ENCODE measurements around the gene AK5.

The AK5 gene

DNA sequence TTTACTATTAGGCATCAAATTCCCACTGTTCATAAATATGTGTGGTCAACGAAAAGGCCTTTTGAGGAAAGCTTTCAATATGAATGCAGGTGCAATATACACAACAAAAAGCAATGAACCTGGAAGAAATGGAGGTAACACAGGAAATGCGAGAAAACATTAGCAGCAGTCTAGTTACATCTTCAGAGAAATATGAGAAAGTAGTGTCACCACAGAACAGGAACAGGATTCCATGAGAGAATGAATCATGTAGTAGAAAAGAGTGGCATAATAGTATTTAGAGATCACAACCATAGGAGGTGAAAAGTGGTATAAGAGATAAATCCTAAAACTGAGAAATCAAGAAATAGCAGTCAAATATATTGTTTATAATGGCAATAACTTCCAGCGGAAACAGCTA is 103.7 kb downstream of the AK5 start:
- H3K27ac ChIP-seq (ENCODE audit: low read depth, low read length): no peak overlapping the region
- H3F3A ChIP-seq (ENCODE audit: insufficient read depth): no peaks in the 10 kb centered on the region
- H2AFZ ChIP-seq (ENCODE audit: low read depth, low read length, severe bottlenecking): no peak overlapping the region
- no peaks in the 10 kb centered on the region for H3K9me2 ChIP-seq (replicated peaks; ENCODE audit: insufficient read depth, low read length)
- no peak overlapping the region for H3K4me2 ChIP-seq (ENCODE audit: low read depth, low read length, poor library complexity, severe bottlenecking)
- no peaks in the 10 kb centered on the region for H3K9me3 ChIP-seq (ENCODE audit: insufficient read depth, low read length)
- no peak overlapping the region for H3K4me3 ChIP-seq (ENCODE audit: insufficient read depth, low read length, poor library complexity, severe bottlenecking)
- no peaks in the 10 kb centered on the region for H3K27me3 ChIP-seq (ENCODE audit: low read length)
- no peaks in the 10 kb centered on the region for H3K36me3 ChIP-seq (ENCODE audit: low read length)
- TF ChIP-seq CTCF (IDR thresholded peaks at IDR 0.05; ENCODE audit: insufficient read depth, low read length, poor library complexity, severe bottlenecking): no peak
- no peak for TF ChIP-seq EZH2phosphoT487 (conservative IDR thresholded peaks at IDR 0.05; ENCODE audit: low read length)
- H3K9ac ChIP-seq (ENCODE audit: low read length): no peak overlapping the region
- no peaks in the 10 kb centered on the region for H4K20me1 ChIP-seq (ENCODE audit: low read depth, low read length)
- no peaks in the 10 kb centered on the region for H3K79me2 ChIP-seq (ENCODE audit: insufficient read depth, low read length)

- H3K27me3 ChIP-seq (ENCODE audit: low read length): no peaks in the 10 kb centered on the region
- H3K9me3 ChIP-seq (ENCODE audit: insufficient read depth, low read length): no peaks in the 10 kb centered on the region
- H4K20me1 ChIP-seq (ENCODE audit: low read depth, low read length): no peaks in the 10 kb centered on the region
- H3K9ac ChIP-seq (ENCODE audit: low read length): no peak overlapping the region
- no peak for TF ChIP-seq EZH2phosphoT487 (conservative IDR thresholded peaks at IDR 0.05; ENCODE audit: low read length)
- no peak for TF ChIP-seq CTCF (IDR thresholded peaks at IDR 0.05; ENCODE audit: insufficient read depth, low read length, poor library complexity, severe bottlenecking)
- no peak overlapping the region for H3K4me2 ChIP-seq (ENCODE audit: low read depth, low read length, poor library complexity, severe bottlenecking)
- no peak overlapping the region for H2AFZ ChIP-seq (ENCODE audit: low read depth, low read length, severe bottlenecking)
- H3K4me3 ChIP-seq (ENCODE audit: insufficient read depth, low read length, poor library complexity, severe bottlenecking): no peak overlapping the region
- H3K27ac ChIP-seq (ENCODE audit: low read depth, low read length): no peak overlapping the region
- H3K9me2 ChIP-seq (replicated peaks; ENCODE audit: insufficient read depth, low read length): no peaks in the 10 kb centered on the region
- no peaks in the 10 kb centered on the region for H3F3A ChIP-seq (ENCODE audit: insufficient read depth)
- no peaks in the 10 kb centered on the region for H3K36me3 ChIP-seq (ENCODE audit: low read length)
- H3K79me2 ChIP-seq (ENCODE audit: insufficient read depth, low read length): no peaks in the 10 kb centered on the region
Observed at GRCh38 chr1:77386276-77386675, 104.5 kb downstream of the AK5 start.

DNA sequence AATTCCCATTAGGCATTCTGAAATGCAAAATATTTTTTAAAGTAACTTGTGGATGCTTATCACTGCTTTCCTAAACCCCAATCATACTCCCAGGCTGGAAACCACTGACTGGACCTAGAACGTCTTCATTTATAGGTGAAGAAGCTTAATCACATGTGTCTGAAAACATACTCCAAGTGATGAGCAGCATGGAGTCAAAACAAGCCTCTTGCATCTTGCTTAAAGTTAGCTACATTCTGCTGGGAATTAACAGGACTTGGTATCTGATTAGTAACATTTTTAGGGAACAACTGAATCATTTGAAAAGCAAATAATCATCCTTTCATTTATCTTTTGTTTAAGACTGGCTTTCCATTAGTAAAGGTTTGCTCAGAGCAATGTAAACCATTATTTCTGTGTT is 105.7 kb downstream of the AK5 start:
- Histone ChIP-seq H3K9me2 (replicated peaks; ENCODE audit: insufficient read depth, low read length) (no peaks in the 10 kb centered on the region), H3K36me3 (ENCODE audit: low read length) (no peaks in the 10 kb centered on the region), H3K79me2 (ENCODE audit: insufficient read depth, low read length) (no peaks in the 10 kb centered on the region), H3K4me3 (ENCODE audit: insufficient read depth, low read length, poor library complexity, severe bottlenecking) (no peak overlapping the region), H3K9me3 (ENCODE audit: insufficient read depth, low read length) (no peaks in the 10 kb centered on the region), H3K4me2 (ENCODE audit: low read depth, low read length, poor library complexity, severe bottlenecking) (no peak overlapping the region), H3K27me3 (ENCODE audit: low read length) (no peaks in the 10 kb centered on the region), H3K27ac (ENCODE audit: low read depth, low read length) (no peak overlapping the region), H4K20me1 (ENCODE audit: low read depth, low read length) (no peaks in the 10 kb centered on the region), H3K9ac (ENCODE audit: low read length) (no peak overlapping the region), H2AFZ (ENCODE audit: low read depth, low read length, severe bottlenecking) (no peak overlapping the region), H3F3A (ENCODE audit: insufficient read depth) (no peaks in the 10 kb centered on the region)
- no peak for TF ChIP-seq EZH2phosphoT487 (conservative IDR thresholded peaks at IDR 0.05; ENCODE audit: low read length)
- TF ChIP-seq CTCF (IDR thresholded peaks at IDR 0.05; ENCODE audit: insufficient read depth, low read length, poor library complexity, severe bottlenecking): no peak

DNA sequence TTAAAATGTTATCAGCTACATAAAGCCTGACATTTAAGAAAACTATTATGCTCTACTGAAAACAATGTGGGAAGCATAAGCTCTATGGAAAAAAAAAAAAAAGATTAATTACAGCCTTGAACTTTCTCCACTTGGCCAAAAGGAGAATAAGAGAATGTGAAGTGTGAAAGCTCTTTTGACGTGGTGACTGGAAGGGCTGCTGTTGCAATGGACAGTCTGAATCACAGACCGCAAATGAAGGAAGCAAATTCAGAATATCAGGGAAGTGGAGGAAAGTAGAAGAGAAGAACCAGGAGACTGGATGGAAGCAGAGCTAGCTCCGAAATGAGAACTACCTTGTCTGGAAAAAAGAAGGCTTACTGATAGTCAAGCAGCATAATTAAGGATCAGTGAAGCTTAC is 106.8 kb downstream of the AK5 start:
- Histone ChIP-seq H3F3A (ENCODE audit: insufficient read depth) (no peaks in the 10 kb centered on the region), H4K20me1 (ENCODE audit: low read depth, low read length) (no peaks in the 10 kb centered on the region)
- TF ChIP-seq EZH2phosphoT487 (conservative IDR thresholded peaks at IDR 0.05; ENCODE audit: low read length) (no peak), CTCF (IDR thresholded peaks at IDR 0.05; ENCODE audit: insufficient read depth, low read length, poor library complexity, severe bottlenecking) (no peak)

More for the DNA sequence above, 106.8 kb downstream of the AK5 start:
- no peak overlapping the region for H2AFZ ChIP-seq (ENCODE audit: low read depth, low read length, severe bottlenecking)
- no peak overlapping the region for H3K9ac ChIP-seq (ENCODE audit: low read length)
- H3K27me3 ChIP-seq (ENCODE audit: low read length): no peaks in the 10 kb centered on the region
- H3K9me3 ChIP-seq (ENCODE audit: insufficient read depth, low read length): no peaks in the 10 kb centered on the region
- H3K4me2 ChIP-seq (ENCODE audit: low read depth, low read length, poor library complexity, severe bottlenecking): no peak overlapping the region
- no peak overlapping the region for H3K4me3 ChIP-seq (ENCODE audit: insufficient read depth, low read length, poor library complexity, severe bottlenecking)
- H3K27ac ChIP-seq (ENCODE audit: low read depth, low read length): no peak overlapping the region
- H3K79me2 ChIP-seq (ENCODE audit: insufficient read depth, low read length): no peaks in the 10 kb centered on the region
- no peaks in the 10 kb centered on the region for H3K9me2 ChIP-seq (replicated peaks; ENCODE audit: insufficient read depth, low read length)
- no peaks in the 10 kb centered on the region for H3K36me3 ChIP-seq (ENCODE audit: low read length)
